Renal cortical epithelial cell (primary cell): ENCODE data around the gene C1orf53. TPM values are rescaled to one million over a fixed set of nuclear protein-coding genes. Genes with fewer than 3 reads are reported as not detected.
A peak's percentile ranks its signal among the peaks of the same experiment; 100 is the strongest.

Source experiments
- DNase-seq: peaks from one replicate; pipeline ENCODE4 v3.0.0-alpha.2; 2011; ENCODE audit warnings: low read depth
- total RNA-seq: library from RNA; depleted of rRNA; stranded (reverse); fragments of >200 nt; gene quantifications from 2 replicates; pipeline ENCODE4 v1.2.3, GENCODE V29; 2014

Gene C1orf53
- total RNA-seq, 1 donor from 2014 or later: 6.2 TPM

DNA sequence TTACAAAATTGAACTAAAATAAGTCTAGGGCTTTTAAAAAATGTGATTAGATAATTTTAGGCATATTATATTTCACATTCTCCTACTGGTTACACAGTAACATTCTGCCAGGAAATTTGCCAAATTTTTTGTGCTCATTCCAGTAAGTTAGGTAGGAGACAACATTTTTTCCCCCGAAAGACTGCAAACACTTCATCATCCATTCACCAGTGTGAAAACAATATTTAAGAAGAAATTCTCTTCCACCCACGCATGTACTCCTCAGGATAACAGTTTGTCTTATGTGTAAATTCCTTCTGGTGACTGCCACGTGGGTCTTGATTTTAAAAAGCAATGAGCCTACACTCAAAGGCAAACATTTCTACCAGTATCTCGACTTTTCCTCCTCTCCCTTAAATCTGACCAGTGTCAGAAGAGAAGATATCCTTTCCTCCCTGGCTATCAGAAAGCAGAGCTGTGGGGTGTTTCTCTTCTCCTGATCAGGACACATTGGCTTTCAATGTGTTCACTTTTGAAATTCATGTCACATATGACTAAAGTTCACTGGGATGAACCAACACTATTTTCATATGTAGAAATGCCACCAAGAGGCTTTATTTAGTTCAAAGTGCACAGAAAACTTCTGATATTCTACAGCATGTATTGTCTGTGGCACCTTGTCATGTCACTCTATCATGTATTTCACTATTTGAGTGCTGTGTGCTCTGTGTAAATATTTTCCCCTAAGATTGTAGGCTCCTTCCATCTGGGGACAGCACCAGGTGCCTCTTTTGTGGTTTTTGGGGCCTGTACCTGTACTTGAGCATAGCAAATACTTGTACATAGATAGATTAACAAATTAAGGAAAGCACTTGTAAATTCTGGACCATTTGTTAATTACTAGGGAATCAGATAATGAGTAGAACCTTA is 53.3 kb downstream of the C1orf53 start:
- peak; percentile 92 for DNase-seq

Other genes with a start within 250 kb of the C1orf53 start
- 28.7 and 29.5 TPM in 2 replicates for gene DENND1B, start 127.2 kb upstream of the C1orf53 start, total RNA-seq
- gene LHX9, start 14.7 kb downstream of the C1orf53 start, total RNA-seq: under 0.01 TPM in 1 of 2 replicates, not detected in the other